GM12891 (cell line): ENCODE results near the gene TAMM41.
"Not testable (repeated sequence)": the region's sequence is repeated elsewhere in the genome, so short reads cannot be mapped to it uniquely, and the experiment has no call there.

Experiments used
- POLR2A ChIP-seq: IDR thresholded peaks from 2 replicates; pipeline ENCODE4 v1.6.1; 2011; ENCODE audit warnings: low read depth, low read length, control low read depth
- TAF1 ChIP-seq: IDR thresholded peaks from 2 replicates; pipeline ENCODE4 v1.6.1; 2011; ENCODE audit warnings: low read depth, low read length, control low read depth

DNA sequence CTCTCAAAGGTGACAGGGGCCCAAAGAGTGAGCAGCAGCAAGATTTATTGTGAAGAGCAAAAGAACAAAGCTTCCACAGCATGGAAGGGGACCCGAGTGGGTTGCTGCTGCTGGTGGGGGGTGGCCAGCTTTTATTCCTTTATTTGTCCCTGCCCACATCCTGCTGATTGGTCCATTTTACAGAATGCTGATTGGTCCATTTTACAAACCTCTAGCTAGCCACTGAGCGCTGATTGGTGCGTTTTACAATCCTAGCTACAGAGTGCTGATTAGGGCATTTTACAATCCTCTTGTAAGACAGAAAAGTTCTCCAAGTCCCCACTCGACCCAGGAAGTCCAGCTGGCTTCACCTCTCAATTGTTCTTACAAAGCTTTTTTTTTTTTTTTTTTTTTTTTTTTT lies 94.4 kb downstream of the TAMM41 start:
- not testable (repeated sequence) for TF ChIP-seq TAF1, POLR2A
